ENCODE data around the gene METTL8.

Gene METTL8

GRCh38 chr2:171433763-171434012 lies at the start of gene METTL8:
Gene METTL8 (minus strand): TSS chr2:171433990. CDS start chr2:171392185, 41,805 bp downstream.
- DNase-seq (ENCODE audit: low spot score), result no peak

- no peak for DNase-seq (ENCODE audit: low spot score)
Measured at GRCh38 chr2:171482877-171483276, 49.1 kb upstream of the METTL8 start.

- no peak for DNase-seq (ENCODE audit: low spot score)
Measured at GRCh38 chr2:171482308-171482707, 48.5 kb upstream of the METTL8 start.

GRCh38 chr2:171480908-171481307 lies 47.1 kb upstream of the METTL8 start:
- no peak for DNase-seq (ENCODE audit: low spot score)

- DNase-seq (ENCODE audit: low spot score), result no peak
Measured at GRCh38 chr2:171479154-171479814, 45.5 kb upstream of the METTL8 start.

GRCh38 chr2:171478345-171478744 lies 44.6 kb upstream of the METTL8 start:
- no peak for DNase-seq (ENCODE audit: low spot score)

GRCh38 chr2:171475979-171476378 lies 42.2 kb upstream of the METTL8 start:
- no peak for DNase-seq (ENCODE audit: low spot score)

- no peak for DNase-seq (ENCODE audit: low spot score)
Measured at GRCh38 chr2:171470129-171470528, 36.3 kb upstream of the METTL8 start.

- no peak for DNase-seq (ENCODE audit: low spot score)
Measured at GRCh38 chr2:171469176-171469575, 35.4 kb upstream of the METTL8 start.

- DNase-seq (ENCODE audit: low spot score), result no peak
Measured at GRCh38 chr2:171460537-171460936, 26.7 kb upstream of the METTL8 start.

GRCh38 chr2:171459498-171459897 lies 25.7 kb upstream of the METTL8 start:
- no peak for DNase-seq (ENCODE audit: low spot score)

- no peak for DNase-seq (ENCODE audit: low spot score)
Measured at GRCh38 chr2:171452773-171453172, 19.0 kb upstream of the METTL8 start.

GRCh38 chr2:171451074-171451473 lies 17.3 kb upstream of the METTL8 start:
- DNase-seq (ENCODE audit: low spot score), result no peak

- DNase-seq (ENCODE audit: low spot score), result no peak
Measured at GRCh38 chr2:171447675-171448074, 13.9 kb upstream of the METTL8 start.

GRCh38 chr2:171441470-171441869 lies 7.7 kb upstream of the METTL8 start:
- no peak for DNase-seq (ENCODE audit: low spot score)

- no peak for DNase-seq (ENCODE audit: low spot score)
Measured at GRCh38 chr2:171436307-171436706, 2.5 kb upstream of the METTL8 start.

- DNase-seq (ENCODE audit: low spot score), result peak; percentile 94
Measured at GRCh38 chr2:171434013-171434989, 511 bp upstream of the METTL8 start, which contains the start of gene DCAF17. Gene DCAF17 (plus strand): TSS chr2:171434226. CDS start chr2:171434578, 352 bp downstream.

GRCh38 chr2:171432969-171433762 lies 624 bp downstream of the METTL8 start:
- DNase-seq (ENCODE audit: low spot score), result peak; percentile 20

- no peak for DNase-seq (ENCODE audit: low spot score)
Measured at GRCh38 chr2:171432206-171432968, 1.4 kb downstream of the METTL8 start.

GRCh38 chr2:171431677-171432167 lies 2.1 kb downstream of the METTL8 start:
- DNase-seq (ENCODE audit: low spot score), result no peak

Data from CD4-positive, alpha-beta T cell treated with Interleukin-6 at 100 ng/mL for 8 hours (primary cell).